ENCODE data around the gene UGCG. TPM values are rescaled to one million over a fixed set of nuclear protein-coding genes. Genes with fewer than 3 reads are reported as not detected.

The UGCG gene
- total and polyA plus RNA-seq, 2 of the 8 experiments (the other 6 are each of a cell fraction or from before 2014, with no cell fraction given), result 14.9 to 34.0 TPM

GRCh38 chr9:111852291-111852690 is 44.3 kb upstream of the UGCG start (continued):
- TF ChIP-seq CEBPB (IDR thresholded peaks at IDR 0.05; ENCODE audit: low read depth, low read length) (no peak), EZH2 (IDR thresholded peaks at IDR 0.05; ENCODE audit: low read depth, low read length, severe bottlenecking) (no peak), KDM5A (IDR thresholded peaks at IDR 0.05; ENCODE audit: low read length) (no peak), TAF1 (IDR thresholded peaks at IDR 0.05; ENCODE audit: low read depth, low read length) (no peak), SIX5 (IDR thresholded peaks at IDR 0.05; ENCODE audit: low read depth, low read length) (no peak), TEAD4 (IDR thresholded peaks at IDR 0.05; ENCODE audit: low read depth, low read length) (no peak), CREB1 (IDR thresholded peaks at IDR 0.05) (no peak)

All from H1 (cell line).